ENCODE measurements around the gene RAB3IL1.

Gene RAB3IL1

GRCh38 chr11:61960532-61960931, 43.2 kb upstream of the RAB3IL1 start:
- Histone ChIP-seq H4K8ac (ENCODE audit: low read depth, low read length) (no peak overlapping the region), H3K4me2 (ENCODE audit: low read length) (no peak overlapping the region), H3K27ac (ENCODE audit: low read depth, low read length) (no peak overlapping the region), H3K79me2 (ENCODE audit: control insufficient read depth, insufficient read depth, low read length, poor library complexity) (no peaks in the 10 kb centered on the region), H3K4me1 (ENCODE audit: control insufficient read depth in 1 of 2, insufficient read depth in 2 of 2, low read length in 2 of 2) (peaks cover 3 to 4% of the 10 kb centered on the region in 2 experiments), H3K14ac (ENCODE audit: low read length) (no peak overlapping the region), H3K18ac (ENCODE audit: low read length) (no peak overlapping the region), H3K27me3 (ENCODE audit: insufficient read depth, low read length) (no peaks in the 10 kb centered on the region), H3K4me3 (ENCODE audit: low read depth, low read length) (no peak overlapping the region), H2BK120ac (ENCODE audit: insufficient read depth, low read length, poor library complexity) (no peak overlapping the region), H4K12ac (ENCODE audit: low read depth, low read length) (no peak overlapping the region), H3K9ac (ENCODE audit: low read length) (no peak overlapping the region), H2AK5ac (ENCODE audit: low read length) (no peak overlapping the region), H3K4ac (ENCODE audit: low read depth, low read length) (no peak overlapping the region), H2AFZ (ENCODE audit: insufficient read depth, low read length, poor library complexity) (no peak overlapping the region), H3K23ac (ENCODE audit: low read length) (no peak overlapping the region), H3K79me1 (ENCODE audit: low read length) (peaks cover 2% of the 10 kb centered on the region), H3K36me3 (ENCODE audit: control insufficient read depth in 1 of 2, insufficient read depth in 2 of 2, low read length in 2 of 2) (peaks cover 14 to 24% of the 10 kb centered on the region in 2 experiments), H4K91ac (ENCODE audit: low read depth, low read length) (no peak overlapping the region), H2BK5ac (ENCODE audit: low read depth, low read length, poor library complexity) (no peak overlapping the region), H2BK12ac (ENCODE audit: low read length) (no peak overlapping the region), H3K9me3 (ENCODE audit: insufficient read depth, low read depth, low read length) (peaks cover 11% of the 10 kb centered on the region)
- DNase-seq, result no peak
- no CpG with 5 or more reads among the region's 3 CpGs for WGBS (ENCODE audit: extremely low coverage, insufficient coverage, insufficient read length)

- Histone ChIP-seq H3K4me3 (ENCODE audit: low read depth, low read length) (no peak overlapping the region), H3K14ac (ENCODE audit: low read length) (no peak overlapping the region)
- no CpG with 5 or more reads among the region's 6 CpGs for WGBS (ENCODE audit: extremely low coverage, insufficient coverage, insufficient read length)
Measured at GRCh38 chr11:61959678-61960077, 42.3 kb upstream of the RAB3IL1 start.

GRCh38 chr11:61959114-61959513, 41.7 kb upstream of the RAB3IL1 start:
- Histone ChIP-seq H4K8ac (ENCODE audit: low read depth, low read length) (no peak overlapping the region), H2BK120ac (ENCODE audit: insufficient read depth, low read length, poor library complexity) (no peak overlapping the region), H3K23ac (ENCODE audit: low read length) (no peak overlapping the region), H3K4me1 (ENCODE audit: control insufficient read depth in 1 of 2, insufficient read depth in 2 of 2, low read length in 2 of 2) (peaks cover 13% of the 10 kb centered on the region in 2 experiments), H4K91ac (ENCODE audit: low read depth, low read length) (no peak overlapping the region), H3K4me2 (ENCODE audit: low read length) (no peak overlapping the region), H2AK5ac (ENCODE audit: low read length) (no peak overlapping the region), H3K9ac (ENCODE audit: low read length) (no peak overlapping the region), H3K4ac (ENCODE audit: low read depth, low read length) (no peak overlapping the region), H3K14ac (ENCODE audit: low read length) (no peak overlapping the region), H3K9me3 (ENCODE audit: insufficient read depth, low read depth, low read length) (peaks cover 11% of the 10 kb centered on the region), H2AFZ (ENCODE audit: insufficient read depth, low read length, poor library complexity) (no peak overlapping the region), H3K18ac (ENCODE audit: low read length) (no peak overlapping the region), H3K79me2 (ENCODE audit: control insufficient read depth, insufficient read depth, low read length, poor library complexity) (no peaks in the 10 kb centered on the region), H2BK5ac (ENCODE audit: low read depth, low read length, poor library complexity) (no peak overlapping the region), H3K27ac (ENCODE audit: low read depth, low read length) (no peak overlapping the region), H2BK12ac (ENCODE audit: low read length) (no peak overlapping the region), H3K27me3 (ENCODE audit: insufficient read depth, low read length) (no peaks in the 10 kb centered on the region), H3K36me3 (ENCODE audit: control insufficient read depth in 1 of 2, insufficient read depth in 2 of 2, low read length in 2 of 2) (peaks cover 9 to 13% of the 10 kb centered on the region in 2 experiments), H3K4me3 (ENCODE audit: low read depth, low read length) (no peak overlapping the region), H4K12ac (ENCODE audit: low read depth, low read length) (no peak overlapping the region), H3K79me1 (ENCODE audit: low read length) (peaks cover 9% of the 10 kb centered on the region)
- no CpG with 5 or more reads among the region's 2 CpGs for WGBS (ENCODE audit: extremely low coverage, insufficient coverage, insufficient read length)
- peak in 1 of 2 donors; percentile 57 for DNase-seq

More at GRCh38 chr11:61959678-61960077, 42.3 kb upstream of the RAB3IL1 start:
- no peak overlapping the region for H3K27ac ChIP-seq (ENCODE audit: low read depth, low read length)
- no peak overlapping the region for H3K18ac ChIP-seq (ENCODE audit: low read length)
- no peak overlapping the region for H2BK12ac ChIP-seq (ENCODE audit: low read length)
- H2BK120ac ChIP-seq (ENCODE audit: insufficient read depth, low read length, poor library complexity), result no peak overlapping the region
- no peak overlapping the region for H2AK5ac ChIP-seq (ENCODE audit: low read length)
- H3K79me2 ChIP-seq (ENCODE audit: control insufficient read depth, insufficient read depth, low read length, poor library complexity), result no peaks in the 10 kb centered on the region
- no peak overlapping the region for H2BK5ac ChIP-seq (ENCODE audit: low read depth, low read length, poor library complexity)
- H3K9ac ChIP-seq (ENCODE audit: low read length), result no peak overlapping the region
- H3K79me1 ChIP-seq (ENCODE audit: low read length), result peaks cover 7% of the 10 kb centered on the region
- peaks cover 11 to 16% of the 10 kb centered on the region in 2 experiments for H3K36me3 ChIP-seq (ENCODE audit: control insufficient read depth in 1 of 2, insufficient read depth in 2 of 2, low read length in 2 of 2)
- no peak overlapping the region for H4K12ac ChIP-seq (ENCODE audit: low read depth, low read length)
- no peak overlapping the region for H3K4ac ChIP-seq (ENCODE audit: low read depth, low read length)
- no peak overlapping the region for H3K4me2 ChIP-seq (ENCODE audit: low read length)
- no peak overlapping the region for H4K91ac ChIP-seq (ENCODE audit: low read depth, low read length)
- H3K27me3 ChIP-seq (ENCODE audit: insufficient read depth, low read length), result no peaks in the 10 kb centered on the region
- H2AFZ ChIP-seq (ENCODE audit: insufficient read depth, low read length, poor library complexity), result no peak overlapping the region
- H3K4me1 ChIP-seq (ENCODE audit: control insufficient read depth in 1 of 2, insufficient read depth in 2 of 2, low read length in 2 of 2), result peaks cover 11% of the 10 kb centered on the region in 2 experiments
- no peak overlapping the region for H4K8ac ChIP-seq (ENCODE audit: low read depth, low read length)
- no peak for DNase-seq
- H3K23ac ChIP-seq (ENCODE audit: low read length), result no peak overlapping the region
- peaks cover 11% of the 10 kb centered on the region for H3K9me3 ChIP-seq (ENCODE audit: insufficient read depth, low read depth, low read length)

- no peak overlapping the region for H3K4me3 ChIP-seq (ENCODE audit: low read depth, low read length)
- H3K36me3 ChIP-seq (ENCODE audit: control insufficient read depth in 1 of 2, insufficient read depth in 2 of 2, low read length in 2 of 2), result peaks cover 4 to 8% of the 10 kb centered on the region in 2 experiments
- H3K14ac ChIP-seq (ENCODE audit: low read length), result no peak overlapping the region
- H3K4ac ChIP-seq (ENCODE audit: low read depth, low read length), result no peak overlapping the region
- no peak overlapping the region for H4K91ac ChIP-seq (ENCODE audit: low read depth, low read length)
- no peaks in the 10 kb centered on the region for H3K27me3 ChIP-seq (ENCODE audit: insufficient read depth, low read length)
- H3K27ac ChIP-seq (ENCODE audit: low read depth, low read length), result no peak overlapping the region
- H4K8ac ChIP-seq (ENCODE audit: low read depth, low read length), result no peak overlapping the region
- H2BK12ac ChIP-seq (ENCODE audit: low read length), result no peak overlapping the region
- H3K79me2 ChIP-seq (ENCODE audit: control insufficient read depth, insufficient read depth, low read length, poor library complexity), result no peaks in the 10 kb centered on the region
- no peak overlapping the region for H2AFZ ChIP-seq (ENCODE audit: insufficient read depth, low read length, poor library complexity)
- H3K79me1 ChIP-seq (ENCODE audit: low read length), result peaks cover 9% of the 10 kb centered on the region
- H2BK120ac ChIP-seq (ENCODE audit: insufficient read depth, low read length, poor library complexity), result no peak overlapping the region
- no peak overlapping the region for H3K4me2 ChIP-seq (ENCODE audit: low read length)
- peaks cover 11% of the 10 kb centered on the region for H3K9me3 ChIP-seq (ENCODE audit: insufficient read depth, low read depth, low read length)
- H3K18ac ChIP-seq (ENCODE audit: low read length), result no peak overlapping the region
- H3K9ac ChIP-seq (ENCODE audit: low read length), result no peak overlapping the region
- no peak overlapping the region for H3K23ac ChIP-seq (ENCODE audit: low read length)
- no peak for DNase-seq
- WGBS (ENCODE audit: extremely low coverage, insufficient coverage, insufficient read length), result no CpG with 5 or more reads among the region's 3 CpGs
- H2BK5ac ChIP-seq (ENCODE audit: low read depth, low read length, poor library complexity), result no peak overlapping the region
- H3K4me1 ChIP-seq (ENCODE audit: control insufficient read depth in 1 of 2, insufficient read depth in 2 of 2, low read length in 2 of 2), result peaks cover 13% of the 10 kb centered on the region in 2 experiments
- no peak overlapping the region for H2AK5ac ChIP-seq (ENCODE audit: low read length)
- no peak overlapping the region for H4K12ac ChIP-seq (ENCODE audit: low read depth, low read length)
Measured at GRCh38 chr11:61958590-61958989, 41.2 kb upstream of the RAB3IL1 start.

Measured in trophoblast cell (in vitro differentiated cells and primary cell).